ENCODE measurements around the gene ARL14.
"Not testable (repeated sequence)": the region's sequence is repeated elsewhere in the genome, so short reads cannot be mapped to it uniquely, and the experiment has no call there.

The ARL14 gene

DNA sequence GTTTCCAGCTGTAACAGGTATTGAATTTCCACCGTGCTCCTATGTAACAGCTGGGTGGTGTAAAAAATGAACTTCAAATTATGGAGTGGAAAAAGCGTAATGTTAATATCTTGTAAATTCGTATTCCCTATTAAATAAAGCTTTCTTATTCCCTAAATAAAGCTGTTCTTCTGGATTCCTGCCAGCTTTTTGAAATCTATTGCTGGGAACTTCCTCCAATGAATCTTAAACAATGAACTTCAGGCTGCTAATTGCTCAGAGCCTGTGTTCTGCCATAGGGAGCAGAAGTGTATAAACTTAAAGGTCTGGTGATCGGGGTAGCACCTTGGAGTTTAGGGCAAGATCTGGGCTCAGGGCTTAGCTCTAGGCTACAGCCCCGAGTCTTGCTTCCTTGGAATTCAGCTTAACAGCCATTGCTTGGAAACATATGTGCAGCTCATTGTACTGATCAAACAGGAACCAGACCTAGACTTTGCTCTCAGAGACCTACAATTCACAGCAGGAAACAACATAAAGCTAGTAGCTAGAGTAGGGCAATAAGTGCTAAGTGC, 1.4 kb downstream of the ARL14 start:
- DNase-seq = no peak

DNA sequence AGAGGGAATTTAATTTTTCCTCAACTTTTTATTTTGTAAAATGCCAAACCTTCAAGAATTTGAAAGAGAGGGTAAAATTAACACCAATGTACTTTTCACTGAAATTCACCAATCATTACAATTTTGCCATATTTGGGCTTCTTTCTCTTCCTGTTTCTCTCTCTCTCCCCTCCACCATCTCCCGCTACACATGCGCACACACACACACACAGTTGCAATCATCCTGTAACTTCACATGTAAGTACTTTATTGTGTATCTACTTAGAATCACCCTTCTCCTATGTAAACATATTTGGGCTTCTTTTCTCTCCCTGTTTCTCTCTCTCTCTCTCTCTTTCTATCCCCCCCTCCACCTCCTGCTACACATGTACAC, 7.4 kb downstream of the ARL14 start:
- DNase-seq = no peak

DNA sequence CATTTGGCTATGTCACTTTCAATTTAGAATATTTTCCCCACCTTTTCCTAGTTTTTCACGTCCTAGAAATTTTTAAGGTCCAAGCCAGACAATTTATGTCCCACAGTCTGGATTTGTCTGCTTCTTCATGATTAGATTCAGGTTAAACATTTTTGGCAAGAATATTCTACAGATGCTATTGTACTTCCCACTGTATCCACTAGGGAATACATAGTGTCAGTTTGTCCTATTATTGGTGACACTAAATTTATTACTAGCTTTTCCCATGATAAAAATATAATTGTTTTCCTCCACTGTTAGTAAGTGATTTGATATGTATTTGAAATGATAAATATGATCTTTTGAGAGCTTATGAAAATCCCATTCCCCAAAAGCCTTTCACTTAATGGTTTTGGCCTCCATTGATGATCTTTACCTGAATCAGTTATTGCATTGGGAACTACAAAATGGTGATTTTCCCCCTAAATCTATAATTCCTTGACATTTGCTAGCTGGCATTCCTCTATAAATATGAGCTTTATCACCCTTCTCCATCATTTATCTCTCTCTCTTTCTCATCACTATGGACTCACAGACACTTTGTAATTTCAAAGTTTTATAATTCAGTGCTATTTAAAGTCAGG, 8.3 kb downstream of the ARL14 start:
- DNase-seq = no peak

DNA sequence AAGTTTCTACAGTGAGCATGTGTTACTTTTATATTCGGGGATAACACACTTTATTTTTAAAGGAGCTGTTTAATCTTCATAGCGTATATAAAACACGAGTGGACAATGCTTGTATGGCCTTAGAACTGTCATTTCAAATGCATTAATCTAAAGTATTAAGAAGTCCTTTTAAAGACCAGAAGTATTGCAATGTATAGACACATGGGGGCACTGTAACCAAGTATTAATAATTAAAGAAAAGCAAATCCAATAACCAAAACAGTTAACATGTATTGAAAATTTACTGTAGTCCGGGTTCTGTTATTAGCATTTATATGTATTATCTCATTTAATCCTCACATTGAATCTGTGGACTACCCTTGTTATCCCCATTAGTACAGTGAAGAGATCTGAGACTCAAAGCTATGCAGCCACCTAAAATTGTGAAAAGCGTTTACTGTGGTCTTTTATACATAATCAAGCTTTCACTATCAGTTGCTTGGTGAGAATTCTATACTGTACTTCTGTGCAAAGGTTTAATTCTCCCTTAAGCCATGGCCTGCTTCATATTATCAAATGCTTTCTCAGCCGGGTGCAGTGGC, 10.1 kb downstream of the ARL14 start:
- DNase-seq = no peak

DNA sequence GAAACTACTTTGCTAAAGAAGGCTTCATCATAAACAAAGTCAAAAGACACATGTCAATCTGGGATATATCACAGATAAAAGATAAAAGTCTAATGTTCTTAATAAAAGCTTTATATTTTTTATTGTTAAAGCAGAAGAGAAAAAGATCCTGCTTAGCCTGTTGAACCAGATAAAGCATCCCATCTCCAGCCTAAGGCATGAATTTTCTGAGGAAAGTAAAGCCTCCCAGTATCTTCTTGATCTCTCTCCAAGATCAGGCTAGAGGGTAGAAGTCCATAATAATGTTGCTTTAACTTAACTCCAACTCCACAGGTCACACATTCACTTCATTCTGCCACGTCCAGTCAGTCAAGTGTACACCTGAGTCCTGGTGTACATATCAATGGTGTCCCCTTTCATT, 14.2 kb downstream of the ARL14 start:
- DNase-seq = no peak

DNA sequence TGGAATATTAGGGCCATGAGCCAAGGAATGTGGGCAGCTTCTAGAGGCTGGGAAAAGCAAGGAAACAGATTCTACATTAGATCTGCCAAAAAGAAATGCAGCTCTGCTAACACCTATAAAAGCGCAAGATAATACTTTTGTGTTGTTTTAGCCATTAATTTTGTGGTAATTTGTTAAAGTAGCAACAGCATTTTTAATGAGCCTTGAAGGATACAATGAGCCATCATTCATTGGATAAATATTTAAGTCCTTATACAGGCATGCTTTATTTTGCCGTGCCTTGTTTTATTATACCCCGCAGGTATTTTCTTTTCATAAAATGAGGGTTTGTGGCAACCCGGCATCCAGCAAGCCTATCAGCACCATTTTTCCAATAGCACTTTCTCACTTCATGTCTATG, 15.0 kb downstream of the ARL14 start:
- DNase-seq = no peak

DNA sequence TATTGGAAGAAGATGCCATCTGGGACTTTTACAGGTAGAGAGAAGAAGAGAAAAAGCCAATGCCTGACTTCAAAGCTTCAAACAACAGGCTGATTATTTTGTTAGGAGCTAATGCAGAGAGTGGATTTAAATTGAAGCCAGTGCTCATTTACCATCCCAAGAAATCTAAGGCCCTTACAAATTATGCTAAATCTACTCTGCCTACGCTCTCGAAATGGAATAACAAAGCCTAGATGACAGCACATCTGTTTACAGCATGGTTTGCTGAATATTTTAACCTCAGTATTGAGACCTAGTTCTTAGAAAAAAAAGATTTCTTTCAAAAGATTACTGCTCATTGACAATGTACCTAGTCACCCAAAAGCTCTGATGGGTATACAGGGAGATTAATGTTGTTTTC, 16.2 kb downstream of the ARL14 start:
- DNase-seq = no peak

DNA sequence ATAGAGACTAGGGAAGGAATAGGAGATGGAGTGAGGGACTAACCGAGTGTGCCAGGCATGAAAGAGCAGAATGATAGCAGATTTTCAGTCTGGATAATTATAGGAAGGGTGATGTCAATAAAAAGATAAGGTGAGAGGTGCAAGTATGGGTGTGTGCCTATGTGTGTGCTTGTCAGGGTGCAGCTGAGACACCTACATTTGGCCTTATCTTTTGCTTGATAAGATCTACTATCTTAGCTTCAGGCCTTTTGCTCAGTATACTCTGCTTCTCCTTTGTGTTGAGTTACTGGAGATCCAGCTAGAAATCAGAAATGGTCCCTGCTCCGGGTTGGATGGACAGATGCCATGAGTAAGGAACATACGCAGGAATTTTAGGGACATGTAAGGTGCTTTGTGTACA, 17.4 kb downstream of the ARL14 start:
- DNase-seq = no peak

DNA sequence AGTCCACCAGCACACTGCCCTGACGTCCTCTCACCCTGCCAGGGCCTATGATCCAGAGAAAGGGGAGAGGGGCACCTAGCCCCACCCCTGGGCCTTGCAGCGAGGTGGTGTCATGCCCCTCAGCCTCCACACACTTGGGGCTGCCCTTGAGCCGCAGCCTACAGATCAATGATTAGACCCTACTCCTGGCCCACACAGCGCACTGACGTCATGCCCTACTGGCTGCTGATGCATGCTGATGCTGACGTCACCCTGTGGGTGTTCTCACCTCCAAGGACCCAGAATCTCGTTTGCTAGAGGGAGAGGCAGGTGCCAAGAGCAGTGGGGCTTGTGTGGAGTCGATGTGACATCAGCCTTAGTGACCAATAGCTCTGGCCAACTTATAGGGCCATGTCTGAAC, 18.0 kb downstream of the ARL14 start:
- DNase-seq = no peak

DNA sequence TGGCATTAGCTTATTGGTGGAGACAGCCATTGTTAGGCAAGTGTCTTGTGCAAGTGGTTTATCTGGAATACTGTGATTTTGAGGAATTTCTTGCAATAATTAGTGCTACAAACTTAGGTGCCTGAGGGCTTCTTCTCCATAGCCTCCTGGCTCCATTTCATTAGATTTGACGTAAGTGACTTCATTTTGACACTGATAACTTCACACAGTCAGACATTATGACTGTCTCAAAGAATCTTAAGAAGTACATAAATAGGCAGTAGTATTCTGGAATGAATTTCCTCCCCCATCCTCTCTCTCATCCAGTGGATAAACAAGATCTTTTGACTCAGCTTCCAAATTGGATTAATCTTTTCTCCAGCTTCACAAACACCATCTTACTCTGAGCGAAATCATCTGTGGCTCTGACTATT, 19.0 kb downstream of the ARL14 start:
- no peak for DNase-seq

DNA sequence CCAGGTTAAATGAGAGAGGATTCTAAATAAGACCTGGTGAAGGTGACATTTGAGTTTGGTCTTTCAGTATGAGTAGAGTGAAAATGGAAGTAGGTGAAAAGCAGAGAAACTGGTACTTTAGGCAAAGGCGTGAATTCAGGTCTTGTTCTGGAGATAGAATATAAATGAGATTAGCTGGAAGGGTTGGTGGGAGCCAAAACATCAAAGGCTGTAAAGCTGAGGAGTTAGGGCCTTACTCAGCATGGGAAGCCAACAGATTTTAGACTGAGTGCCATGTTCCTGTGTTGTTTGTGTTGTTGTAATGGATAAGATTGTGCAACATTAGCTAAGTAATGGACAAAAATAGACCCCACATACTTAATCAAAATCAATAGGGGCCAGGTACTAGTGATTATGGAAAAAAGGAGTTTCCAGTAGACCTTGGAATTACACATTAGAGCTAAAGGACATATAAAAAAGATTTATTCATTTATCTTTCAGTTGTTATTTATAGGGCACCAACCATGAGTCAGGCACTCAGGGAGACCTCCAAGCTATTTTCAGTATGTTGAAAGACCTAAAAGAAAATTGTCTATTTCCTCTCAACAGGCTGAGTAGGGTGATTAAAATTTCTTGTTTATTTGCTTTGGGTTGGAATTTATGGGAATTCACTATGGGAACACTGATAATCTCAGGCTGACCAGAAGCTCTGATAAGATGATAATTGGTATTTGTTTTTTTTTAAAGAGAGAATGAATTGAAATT, 20.8 kb downstream of the ARL14 start:
- no peak for DNase-seq

DNA sequence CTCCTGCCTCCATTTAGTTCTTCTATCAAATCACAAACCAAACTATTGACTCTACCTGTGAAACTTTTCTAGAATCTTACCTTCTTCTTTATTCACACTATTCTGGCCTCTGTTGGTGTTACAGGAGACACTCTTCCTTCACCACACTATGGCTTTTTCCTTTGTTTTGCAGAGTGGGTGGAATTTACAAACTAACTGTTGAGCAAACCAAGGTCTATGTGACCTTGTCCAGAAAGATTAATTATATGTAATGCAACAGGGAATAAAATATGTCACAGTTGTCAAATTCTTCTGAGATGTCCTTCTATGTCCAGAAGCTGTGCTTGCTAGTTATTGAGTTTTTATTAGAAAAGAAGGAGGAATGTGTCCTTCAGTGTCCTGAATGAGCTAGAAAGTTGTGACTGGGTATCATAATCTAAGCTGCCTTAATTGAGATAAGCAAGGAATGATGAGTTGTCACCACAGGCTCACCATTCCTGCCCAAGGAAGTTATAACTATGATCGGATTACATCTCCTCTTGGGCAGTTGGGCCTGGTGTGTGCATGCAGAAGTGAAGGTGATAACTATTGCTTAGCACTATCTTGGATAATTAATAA, 21.7 kb downstream of the ARL14 start:
- no peak for DNase-seq

DNA sequence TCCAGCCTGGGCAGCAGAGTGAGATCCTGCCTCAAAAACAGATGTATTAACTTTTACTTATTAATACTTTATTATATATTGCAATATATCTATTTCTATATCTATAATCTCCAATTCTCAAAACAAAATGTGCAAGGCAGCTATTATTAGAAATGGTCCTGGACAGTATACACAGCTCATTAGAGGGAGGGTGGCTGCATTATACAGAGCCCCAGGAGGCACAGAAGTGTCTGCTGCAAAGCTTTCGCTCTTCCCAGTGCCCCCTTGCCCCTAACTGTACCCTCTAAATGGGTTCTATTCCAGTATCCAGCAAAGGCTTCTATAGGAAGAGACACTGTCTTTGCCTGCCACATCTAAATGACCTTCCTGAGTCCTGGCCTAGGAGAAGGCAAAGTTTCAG, 24.5 kb downstream of the ARL14 start:
- DNase-seq = no peak

DNA sequence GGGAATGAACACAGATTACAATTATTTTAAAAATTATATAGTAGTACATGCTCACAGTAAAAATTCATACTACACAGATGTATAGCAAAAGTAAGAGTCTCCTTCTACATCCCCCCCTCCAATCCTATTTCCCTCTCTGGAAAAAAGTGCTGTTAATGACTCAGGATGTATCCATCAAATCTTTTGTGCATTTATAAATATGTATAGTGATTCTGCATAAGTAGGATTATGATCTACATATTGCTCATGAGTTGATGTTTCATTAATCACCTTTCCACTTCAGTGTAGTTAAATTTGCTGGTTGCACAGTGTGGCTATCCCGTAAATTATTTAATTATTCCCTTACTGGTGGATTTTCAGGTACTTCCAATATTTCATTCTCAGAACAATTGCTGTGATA, 25.3 kb downstream of the ARL14 start:
- DNase-seq = no peak

DNA sequence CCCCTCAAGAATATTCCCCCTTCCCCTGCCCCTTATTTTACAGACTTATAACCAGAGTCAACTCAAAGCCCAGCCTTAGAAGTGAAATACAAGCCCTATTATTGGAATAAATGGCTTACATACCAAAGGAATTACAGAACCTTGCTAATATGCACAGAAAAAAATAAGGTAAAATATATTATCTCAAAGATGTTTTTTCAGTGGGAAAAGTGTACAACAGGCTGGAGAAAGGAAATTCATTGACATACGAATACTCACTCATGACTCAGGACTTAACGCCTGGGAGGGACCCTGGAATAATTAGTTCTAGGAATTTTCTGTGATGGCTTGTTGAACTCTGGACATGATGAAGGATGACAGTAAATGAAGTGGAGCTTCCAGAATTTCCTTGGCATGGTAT, 27.0 kb downstream of the ARL14 start:
- no peak for DNase-seq

DNA sequence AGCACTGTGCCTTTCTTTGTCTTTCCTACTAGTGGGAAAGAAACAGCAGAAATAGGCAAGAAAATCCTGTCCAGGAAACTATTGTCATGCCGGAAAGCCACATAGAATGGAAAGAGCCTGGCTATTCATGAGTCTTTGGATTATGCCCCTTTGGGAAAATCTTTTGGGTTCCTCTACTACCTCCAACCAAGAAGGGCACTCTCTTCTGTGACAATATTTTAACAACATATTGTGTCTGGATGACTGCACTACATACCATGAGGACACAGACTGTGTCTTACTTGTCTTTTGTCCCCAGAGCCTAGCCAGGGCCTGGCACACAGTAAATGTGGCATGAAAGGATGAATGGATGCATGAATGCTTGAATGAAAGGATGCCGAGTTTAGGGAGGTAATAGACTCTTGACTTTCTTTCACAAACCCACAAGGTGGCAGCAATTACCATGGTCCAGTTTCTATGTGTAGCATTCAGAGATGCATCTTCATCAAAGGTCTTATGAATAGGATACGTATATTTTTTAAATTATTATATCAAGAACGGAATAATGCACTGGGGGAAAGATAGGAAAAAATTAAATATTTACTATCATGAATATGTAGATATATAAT, 30.3 kb downstream of the ARL14 start:
- DNase-seq = peak; percentile 22

DNA sequence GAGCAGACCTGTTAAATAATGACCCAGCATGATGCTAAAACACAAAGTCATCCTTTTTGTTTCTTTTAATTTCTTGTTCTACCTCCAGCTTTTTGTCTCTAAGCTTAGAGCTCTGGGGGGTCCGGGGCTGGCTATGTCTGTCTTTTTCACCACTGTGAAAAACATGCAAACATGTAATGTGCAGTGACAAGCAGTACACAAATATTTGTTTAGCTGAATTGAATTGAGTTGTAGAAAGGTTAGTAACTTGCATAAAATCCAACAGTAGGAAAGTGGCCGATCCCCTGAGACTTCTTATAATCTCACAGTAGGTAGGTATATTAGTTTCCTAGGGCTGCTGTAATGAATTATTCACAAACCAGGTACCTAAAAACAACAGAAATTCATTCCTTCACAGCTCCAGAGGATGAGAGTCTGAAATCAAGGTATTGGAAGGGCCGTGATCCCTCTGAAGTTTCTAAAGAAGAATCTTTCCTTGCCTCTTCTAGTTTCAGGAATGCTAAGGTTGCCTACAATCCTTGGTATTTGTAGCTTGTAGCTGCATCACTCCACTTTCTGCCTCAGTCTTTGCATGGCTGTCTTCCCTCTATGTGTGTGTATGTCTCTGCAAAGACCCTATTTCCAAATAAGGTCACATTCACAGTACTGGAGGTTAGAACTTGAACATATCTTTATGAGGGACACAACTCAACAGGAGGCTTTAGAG, 32.7 kb downstream of the ARL14 start:
- no peak for DNase-seq

DNA sequence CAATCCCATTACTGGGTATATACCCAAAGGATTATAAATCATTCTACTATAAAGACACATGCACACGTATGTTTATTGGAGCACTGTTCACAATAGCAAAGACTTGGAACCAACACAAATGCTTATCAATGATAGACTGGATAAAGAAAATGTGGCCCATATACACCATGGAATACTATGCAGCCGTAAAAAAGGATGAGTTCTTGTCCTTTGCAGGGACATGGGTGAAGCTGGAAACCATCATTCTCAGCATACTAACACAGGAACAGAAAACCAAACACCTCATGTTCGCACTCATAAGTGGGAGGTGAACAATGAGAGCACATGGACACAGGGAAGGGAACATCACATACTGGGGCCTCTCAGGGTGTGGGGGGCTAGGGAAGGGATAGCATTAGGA, 36.2 kb downstream of the ARL14 start:
- not testable (repeated sequence) for DNase-seq

DNA sequence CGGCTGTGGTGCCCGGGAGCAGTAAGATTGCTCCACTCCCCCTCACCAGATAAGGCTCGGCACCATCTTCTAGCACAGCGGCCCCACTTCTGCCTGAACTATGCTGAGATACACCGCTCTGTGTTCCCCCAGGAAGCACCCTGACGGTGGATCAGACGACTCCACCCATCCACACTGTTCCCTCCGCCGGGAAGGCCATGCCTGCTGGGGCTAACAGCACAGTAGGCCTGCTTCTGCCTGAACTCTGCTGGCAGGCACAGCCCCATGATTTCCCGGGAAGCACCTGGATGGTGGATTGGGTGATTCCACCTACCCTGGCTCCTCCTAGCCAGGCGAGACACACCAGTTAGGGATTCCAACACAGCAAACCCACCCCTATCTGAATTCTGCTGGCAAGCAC, 42.8 kb downstream of the ARL14 start:
- DNase-seq = no peak

DNA sequence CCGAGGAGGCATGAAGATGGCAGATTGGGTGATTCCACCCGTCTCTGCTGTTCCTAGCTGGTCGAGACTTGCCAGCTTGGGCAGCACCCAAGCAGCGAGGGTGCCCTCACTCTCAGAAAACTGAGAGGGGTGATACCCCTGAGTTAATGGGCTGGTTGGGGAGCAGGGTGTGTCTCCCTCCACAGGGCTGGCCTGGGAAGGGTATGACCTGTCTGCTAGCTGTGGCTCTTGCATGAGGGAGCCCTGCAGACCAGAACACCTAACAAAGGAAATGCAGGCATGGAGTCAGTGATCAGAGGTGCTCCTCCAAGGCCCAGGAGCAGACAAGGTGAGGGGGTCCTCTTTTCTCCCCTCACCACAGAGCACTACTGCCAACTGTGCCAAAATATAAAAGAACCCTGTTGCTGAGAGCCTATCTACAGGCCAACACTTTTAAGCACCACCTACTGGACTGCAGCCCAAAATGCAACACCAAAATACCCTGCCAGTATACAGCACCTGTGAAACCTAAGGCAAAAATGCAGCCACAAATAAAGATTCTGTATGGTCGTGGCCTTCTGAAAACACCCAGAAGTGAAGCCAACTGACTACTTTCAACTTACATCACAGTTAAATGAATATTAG, 43.3 kb downstream of the ARL14 start:
- no peak for DNase-seq

DNA sequence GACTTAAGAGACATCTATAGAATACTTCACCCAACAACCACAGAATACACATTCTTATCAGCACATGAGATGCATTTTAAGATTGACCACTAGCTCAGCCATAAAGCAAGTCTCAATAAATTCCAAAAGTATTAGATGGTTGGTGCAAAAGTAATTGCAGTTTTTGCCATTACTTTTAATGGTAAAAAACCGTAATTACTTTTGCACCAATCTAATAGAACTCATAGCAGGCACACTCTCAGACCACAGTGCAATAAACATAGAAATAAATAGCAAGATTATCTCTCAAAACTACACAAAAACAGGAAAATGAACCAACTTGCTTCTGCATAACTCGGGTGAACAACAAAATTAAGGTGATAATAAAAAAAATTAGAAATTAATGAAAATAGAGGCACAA, 45.4 kb downstream of the ARL14 start:
- no peak for DNase-seq

DNA sequence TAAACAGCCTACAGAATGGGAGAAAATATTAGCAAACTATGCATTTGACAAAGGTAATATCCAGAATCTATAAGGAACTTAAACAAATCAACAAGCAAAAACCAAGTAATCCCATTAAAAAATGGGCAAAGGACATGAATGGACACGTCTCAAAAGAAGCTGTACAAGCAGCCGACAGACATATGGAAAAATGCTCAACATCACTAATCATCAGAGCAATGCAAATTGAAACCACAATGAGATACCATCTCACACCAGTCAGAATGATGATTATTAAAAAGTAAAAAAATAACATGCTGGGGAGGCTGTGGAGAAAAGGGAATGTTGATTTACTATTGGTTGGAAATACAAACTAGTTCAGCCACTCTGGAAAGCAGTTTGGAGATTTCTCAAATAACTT, 48.4 kb downstream of the ARL14 start:
- no peak for DNase-seq
